A549 (cell line): ENCODE data around the gene CHAF1A. TPM values are rescaled to one million over a fixed set of nuclear protein-coding genes. Genes with fewer than 3 reads are reported as not detected.

Source experiments
- ATAC-seq, 2 experiments: fragments of 200-7000 bp in 1 of 2; fragments of >200 bp in 1 of 2; cut with Nextera tagmentation in 1 of 2; cut with Tn5 transposase in 1 of 2; 3 replicates each; pipeline versions ENCODE4 v1.8.0 to v1.9.1; 2018 to 2020; ENCODE audit warnings: mild to moderate bottlenecking in 1 of 2, moderate library complexity in 1 of 2
- CTCF ChIA-PET: fragments of 300-600 bp; sonication (Branson Sonifier 250); formaldehyde crosslinking; extraction: SDS; loops from one replicate; lab custom pipeline; 2021; ENCODE audit warnings: antibody characterized with exemption, inconsistent platforms; lab: Yijun Ruan, JAX
- POLR2A ChIA-PET: fragments of 350-600 bp; formaldehyde crosslinking; extraction: SDS; loops from one replicate; lab custom pipeline; 2021; ENCODE audit warnings: antibody characterized with exemption, inconsistent platforms; lab: Yijun Ruan, JAX
- DNase-seq, 2 experiments: peaks; one replicate each; pipeline versions ENCODE4 v3.0.0 to v3.0.0-alpha.2; 2011 to 2016; ENCODE audit warnings: low read depth in 1 of 2, low spot score in 1 of 2
- FAIRE-seq: peaks from 2 replicates; lab custom pipeline; 2011; peaks lifted over from hg19 to GRCh38; lab: Jason Lieb, UNC
- H3K27ac ChIP-seq, 2 experiments: fragments of >200 bp; sonication (Bioruptor Twin); formaldehyde crosslinking; 3 replicates each; pipeline ENCODE4 v1.5.1; 2016 to 2017
- H3K4me1 ChIP-seq: fragments of >200 bp; sonication (Bioruptor Twin); formaldehyde crosslinking; 3 replicates; pipeline ENCODE4 v1.6.1; 2016
- H3K4me2 ChIP-seq: fragments of >200 bp; sonication (Bioruptor Twin); formaldehyde crosslinking; 3 replicates; pipeline ENCODE4 v1.6.1; 2016
- H3K4me3 ChIP-seq: fragments of >200 bp; sonication (Bioruptor Twin); formaldehyde crosslinking; 3 replicates; pipeline ENCODE4 v1.5.1; 2016
- H3K9me3 ChIP-seq: fragments of >200 bp; sonication (Bioruptor Twin); formaldehyde crosslinking; 3 replicates; pipeline ENCODE4 v1.6.1; 2016
- ATOH8 ChIP-seq: fragments of 250-450 bp; sonication (Bioruptor Pico); IDR thresholded peaks from 2 replicates; pipeline ENCODE4 v1.5.0; 2020; ENCODE audit warnings: low read depth, mild to moderate bottlenecking, moderate library complexity
- BHLHE40 ChIP-seq: IDR thresholded peaks from 2 replicates; pipeline ENCODE4 v1.6.1; 2012; ENCODE audit warnings: low read depth, low read length, inconsistent platforms
- CBX2 ChIP-seq: fragments of 200-600 bp; sonication (generic); IDR thresholded peaks from 2 replicates; pipeline ENCODE4 v1.6.1; 2016; ENCODE audit warnings: low read depth, mild to moderate bottlenecking, borderline replicate concordance
- CEBPB ChIP-seq, 2 experiments: fragments of >200 bp in 1 of 2; sonication (Bioruptor Twin) in 1 of 2; formaldehyde crosslinking in 1 of 2; IDR thresholded peaks; 2 replicates each; pipeline ENCODE4 v1.6.1; 2012 to 2016
- E2F6 ChIP-seq: IDR thresholded peaks from 2 replicates; pipeline ENCODE4 v1.6.1; 2012; ENCODE audit warnings: low read depth, borderline replicate concordance
- EHMT2 ChIP-seq: fragments of 200-600 bp; sonication (generic); IDR thresholded peaks from 2 replicates; pipeline ENCODE4 v1.6.1; 2016; ENCODE audit warnings: antibody characterized with exemption, low read depth, mild to moderate bottlenecking, moderate library complexity
- FOSB ChIP-seq: fragments of 250-450 bp; sonication (Bioruptor Pico); IDR thresholded peaks from 2 replicates; pipeline ENCODE4 v1.5.0; 2020; ENCODE audit warnings: mild to moderate bottlenecking, moderate library complexity
- GATA3 ChIP-seq: IDR thresholded peaks from 2 replicates; pipeline ENCODE4 v1.6.1; 2012; ENCODE audit warnings: borderline replicate concordance
- HOXB13 ChIP-seq: fragments of 250-450 bp; sonication (Bioruptor Pico); IDR thresholded peaks from 2 replicates; pipeline ENCODE4 v1.5.0; 2020; ENCODE audit warnings: low read depth, mild to moderate bottlenecking, moderate library complexity
- HOXB5 ChIP-seq: fragments of 250-450 bp; sonication (Bioruptor Pico); IDR thresholded peaks from 2 replicates; pipeline ENCODE4 v1.5.0; 2020; ENCODE audit warnings: mild to moderate bottlenecking, moderate library complexity
- JUN ChIP-seq, 2 experiments: fragments of >200 bp; sonication (Bioruptor Twin); formaldehyde crosslinking; IDR thresholded peaks; 2 replicates in 1 of 2; 3 replicates in 1 of 2; pipeline ENCODE4 v1.6.1; 2016 to 2017
- JUNB ChIP-seq: fragments of >200 bp; sonication (Bioruptor Twin); formaldehyde crosslinking; IDR thresholded peaks from 2 replicates; pipeline ENCODE4 v1.6.1; 2016
- KDM1A ChIP-seq: fragments of 200-600 bp; sonication (generic); IDR thresholded peaks from 2 replicates; pipeline ENCODE4 v1.6.1; 2016; ENCODE audit warnings: low read depth, mild to moderate bottlenecking
- MAFK ChIP-seq: fragments of 450-650 bp; IDR thresholded peaks from 2 replicates; pipeline ENCODE4 v1.6.1; 2014; ENCODE audit not compliant: partially characterized antibody
- MYC ChIP-seq: IDR thresholded peaks from 2 replicates; pipeline ENCODE4 v1.6.1; 2012; ENCODE audit warnings: mild to moderate bottlenecking, inconsistent platforms, low read length, improper control_type of control experiment, borderline replicate concordance
- NFE2L2 ChIP-seq: fragments of 150-350 bp; conservative IDR thresholded peaks from 2 replicates; pipeline ENCODE4 v1.6.1; 2014; ENCODE audit warnings: low read length
- NR3C1 ChIP-seq: fragments of >200 bp; sonication (Bioruptor Twin); formaldehyde crosslinking; IDR thresholded peaks from 3 replicates; pipeline ENCODE4 v1.6.1; 2017
- RFX5 ChIP-seq: fragments of 450-650 bp; IDR thresholded peaks from 2 replicates; pipeline ENCODE4 v1.7.1; 2014; ENCODE audit warnings: antibody characterized with exemption, mild to moderate bottlenecking, moderate library complexity
- SMC3 ChIP-seq: fragments of >200 bp; sonication (Bioruptor Twin); formaldehyde crosslinking; IDR thresholded peaks from 3 replicates; pipeline ENCODE4 v1.6.1; 2018; ENCODE audit warnings: inconsistent platforms
- ZFP36 ChIP-seq: fragments of 450-650 bp; IDR thresholded peaks from 2 replicates; pipeline ENCODE4 v1.6.1; 2014; ENCODE audit warnings: borderline replicate concordance; ENCODE audit not compliant: partially characterized antibody
- ZNF302 ChIP-seq: fragments of 250-450 bp; sonication (Bioruptor Pico); IDR thresholded peaks from 2 replicates; pipeline ENCODE4 v1.9.0; 2021; ENCODE audit warnings: inconsistent platforms, mild to moderate bottlenecking, moderate library complexity
- ZSCAN20 ChIP-seq: fragments of 250-450 bp; sonication (Bioruptor Pico); IDR thresholded peaks from 2 replicates; pipeline ENCODE4 v1.8.0; 2022; ENCODE audit warnings: mild to moderate bottlenecking, moderate library complexity
- WGBS: methylation state at CpG from one replicate; pipeline ENCODE4 v1.1.6; 2017; ENCODE audit errors: missing lambda C conversion rate; 5-methylcytosine and 5-hydroxymethylcytosine counted together
- polyA plus RNA-seq, 4 experiments: library from polyadenylated mRNA; depleted of rRNA in 3 of 4; stranded (reverse); fragments of >200 nt; fragmentation: RNase III in 1 of 4; extraction: RNeasy Plus Mini Kit Qiagen cat#74134 plus additional on column Dnase treatment in 1 of 4; gene quantifications; 2 replicates in 3 of 4; 3 replicates in 1 of 4; pipeline ENCODE4 v1.2.3, GENCODE V29; 2011 to 2017
- TF ChIP-seq, protein P1 (sequence below): IDR thresholded peaks from 2 replicates; pipeline ENCODE4 v1.6.1; 2012
- TF ChIP-seq, protein P2 (sequence below): fragments of 150-350 bp; IDR thresholded peaks from 2 replicates; pipeline ENCODE4 v1.6.1; 2014; ENCODE audit warnings: low read depth, mild to moderate bottlenecking, low read length
- TF ChIP-seq, protein P3 (sequence below): fragments of >200 bp; sonication (Bioruptor Twin); formaldehyde crosslinking; IDR thresholded peaks from 3 replicates; pipeline ENCODE4 v1.6.1; 2016

Gene CHAF1A
- polyA plus RNA-seq, 2 of the 4 experiments (the other 2 are of a cell fraction): 15.6 to 28.0 TPM

GRCh38 chr19:4375164-4376027 lies 27.0 kb upstream of the CHAF1A start:
- H3K9me3 ChIP-seq: no peaks in the 10 kb centered on the region
- peak overlapping the region; percentile 99 for H3K27ac ChIP-seq
- H3K4me2 ChIP-seq: peak overlapping the region; percentile 86
- peak in 1 of 2 experiments; percentile 60 for DNase-seq
- CTCF ChIA-PET: interaction anchor here (0.8 to 4.9 kb wide), 14 partner anchors 8 to 105 kb away, joined by 3 to 45 read pairs (median 5); partner anchors contain the start of genes CHAF1A, MPND and SH3GL1
- 26% methylated on average over 13 of the region's 16 CpGs for WGBS
- no peak for TF ChIP-seq SMC3
- TF ChIP-seq JUNB: no peak
- TF ChIP-seq ZNF302: no peak
- TF ChIP-seq HOXB5 (CRISPR knock-in tag): no peak
- no peak for TF ChIP-seq RFX5
- TF ChIP-seq KDM1A: no peak
- no peak for TF ChIP-seq ATOH8
- no peak for TF ChIP-seq MYC
- TF ChIP-seq HOXB13 (CRISPR knock-in tag): no peak
- peak; percentile 48 to 68 for ATAC-seq
- H3K4me3 ChIP-seq: no peak overlapping the region
- POLR2A ChIA-PET: interaction anchor here (0.6 to 0.7 kb wide), 3 partner anchors 24 to 989 kb away, joined by 3 to 4 read pairs (median 3); partner anchors contain the start of gene SH3GL1
- no peak for FAIRE-seq
- peaks cover 68% of the 10 kb centered on the region for H3K4me1 ChIP-seq

- FAIRE-seq: no peak
- ChIA-PET CTCF (interaction anchor here (0.6 to 4.9 kb wide), 12 partner anchors 10 to 110 kb away, joined by 3 to 45 read pairs (median 5); partner anchors contain the start of genes CHAF1A and SH3GL1), POLR2A (no interaction called here)
- 91% methylated on average over 14 of the region's 16 CpGs for WGBS
- TF ChIP-seq JUN (IDR thresholded peaks at IDR 0.05) (no peak), EHMT2 (no peak), CEBPB (IDR thresholded peaks at IDR 0.05) (no peak), ATOH8 (no peak), BHLHE40 (no peak), ZFP36 (no peak), NR3C1 (no peak), E2F6 (no peak), FOSB (no peak), MAFK (no peak), CBX2 (no peak), RFX5 (no peak), NFE2L2 (no peak), HOXB13 (CRISPR knock-in tag) (no peak), GATA3 (no peak), ZSCAN20 (no peak)
- TF ChIP-seq, protein P1, sequence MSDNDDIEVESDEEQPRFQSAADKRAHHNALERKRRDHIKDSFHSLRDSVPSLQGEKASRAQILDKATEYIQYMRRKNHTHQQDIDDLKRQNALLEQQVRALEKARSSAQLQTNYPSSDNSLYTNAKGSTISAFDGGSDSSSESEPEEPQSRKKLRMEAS: no peak
- TF ChIP-seq, protein P2, sequence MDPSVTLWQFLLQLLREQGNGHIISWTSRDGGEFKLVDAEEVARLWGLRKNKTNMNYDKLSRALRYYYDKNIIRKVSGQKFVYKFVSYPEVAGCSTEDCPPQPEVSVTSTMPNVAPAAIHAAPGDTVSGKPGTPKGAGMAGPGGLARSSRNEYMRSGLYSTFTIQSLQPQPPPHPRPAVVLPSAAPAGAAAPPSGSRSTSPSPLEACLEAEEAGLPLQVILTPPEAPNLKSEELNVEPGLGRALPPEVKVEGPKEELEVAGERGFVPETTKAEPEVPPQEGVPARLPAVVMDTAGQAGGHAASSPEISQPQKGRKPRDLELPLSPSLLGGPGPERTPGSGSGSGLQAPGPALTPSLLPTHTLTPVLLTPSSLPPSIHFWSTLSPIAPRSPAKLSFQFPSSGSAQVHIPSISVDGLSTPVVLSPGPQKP: no peak
- TF ChIP-seq, protein P3, sequence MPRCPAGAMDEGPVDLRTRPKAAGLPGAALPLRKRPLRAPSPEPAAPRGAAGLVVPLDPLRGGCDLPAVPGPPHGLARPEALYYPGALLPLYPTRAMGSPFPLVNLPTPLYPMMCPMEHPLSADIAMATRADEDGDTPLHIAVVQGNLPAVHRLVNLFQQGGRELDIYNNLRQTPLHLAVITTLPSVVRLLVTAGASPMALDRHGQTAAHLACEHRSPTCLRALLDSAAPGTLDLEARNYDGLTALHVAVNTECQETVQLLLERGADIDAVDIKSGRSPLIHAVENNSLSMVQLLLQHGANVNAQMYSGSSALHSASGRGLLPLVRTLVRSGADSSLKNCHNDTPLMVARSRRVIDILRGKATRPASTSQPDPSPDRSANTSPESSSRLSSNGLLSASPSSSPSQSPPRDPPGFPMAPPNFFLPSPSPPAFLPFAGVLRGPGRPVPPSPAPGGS: no peak
- no peak for DNase-seq
- no peaks in the 10 kb centered on the region for H3K9me3 ChIP-seq
- H3K4me3 ChIP-seq: no peak overlapping the region
- peaks cover 69% of the 10 kb centered on the region for H3K4me1 ChIP-seq
- H3K4me2 ChIP-seq: peak overlapping the region; percentile 86
- H3K27ac ChIP-seq: peak overlapping the region; percentile 99
- no peak for ATAC-seq
Observed at GRCh38 chr19:4376028-4376670, 26.3 kb upstream of the CHAF1A start.
